ENCODE results near the gene FFAR3.
"Not testable (repeated sequence)": the region's sequence is repeated elsewhere in the genome, so short reads cannot be mapped to it uniquely, and the experiment has no call there.

The FFAR3 gene

GRCh38 chr19:35351411-35352176 is 6.7 kb upstream of the FFAR3 start:
- DNase-seq = no peak

- no peak for DNase-seq
These were observed 6.1 kb upstream of the FFAR3 start for GRCh38 chr19:35352177-35352447.

- DNase-seq = no peak
These were observed 5.6 kb upstream of the FFAR3 start for GRCh38 chr19:35352448-35353304.

- DNase-seq = no peak
These were observed 4.6 kb upstream of the FFAR3 start for GRCh38 chr19:35353635-35354034.

- no peak for DNase-seq
These were observed 3.4 kb upstream of the FFAR3 start for GRCh38 chr19:35354898-35355297.

GRCh38 chr19:35355791-35356460 is 2.3 kb upstream of the FFAR3 start:
- DNase-seq = no peak

- not testable (repeated sequence) for DNase-seq
These were observed 574 bp downstream of the FFAR3 start for GRCh38 chr19:35358834-35359233.

GRCh38 chr19:35359395-35359794 is 1.1 kb downstream of the FFAR3 start:
- DNase-seq = not testable (repeated sequence)

GRCh38 chr19:35360081-35360480 is 1.8 kb downstream of the FFAR3 start:
- DNase-seq = not testable (repeated sequence)

- no peak for DNase-seq
These were observed 2.7 kb downstream of the FFAR3 start for GRCh38 chr19:35360880-35361420.

GRCh38 chr19:35362261-35363000 is 4.2 kb downstream of the FFAR3 start:
- no peak for DNase-seq

- DNase-seq = no peak
These were observed 4.8 kb downstream of the FFAR3 start for GRCh38 chr19:35363001-35363590.

GRCh38 chr19:35363711-35364425 is 5.6 kb downstream of the FFAR3 start:
- no peak for DNase-seq

GRCh38 chr19:35365303-35365702 is 7.0 kb downstream of the FFAR3 start:
- no peak for DNase-seq

- no peak for DNase-seq
These were observed 10.1 kb downstream of the FFAR3 start for GRCh38 chr19:35368378-35368777.

GRCh38 chr19:35369522-35369921 is 11.3 kb downstream of the FFAR3 start:
- DNase-seq = no peak

GRCh38 chr19:35370722-35371121 is 12.5 kb downstream of the FFAR3 start, which contains the start of gene GPR42:
TSS of gene GPR42 (plus strand) at chr19:35371068. CDS start at chr19:35371360, 292 bp downstream.
- no peak for DNase-seq

- no peak for DNase-seq
These were observed 15.2 kb downstream of the FFAR3 start for GRCh38 chr19:35373492-35373891.

- not testable (repeated sequence) for DNase-seq
These were observed 15.8 kb downstream of the FFAR3 start for GRCh38 chr19:35374031-35374430.

GRCh38 chr19:35375505-35376307 is 17.4 kb downstream of the FFAR3 start:
- DNase-seq = no peak

- no peak for DNase-seq
These were observed 19.4 kb downstream of the FFAR3 start for GRCh38 chr19:35377656-35378055.
